Transverse colon (tissue), 4 donors: ENCODE measurements around the gene MZF1. TPM values are rescaled to one million over a fixed set of nuclear protein-coding genes. Genes with fewer than 3 reads are reported as not detected.
"Not testable (repeated sequence)": the region's sequence is repeated elsewhere in the genome, so short reads cannot be mapped to it uniquely, and the experiment has no call there.

Experiments
- DNase-seq: peaks from one replicate; pipeline ENCODE4 v3.0.0-alpha.2; 2019
- H3K27ac ChIP-seq, 4 donors: fragments of 200-600 bp; sonication (generic); 2 replicates each; pipeline ENCODE4 v1.5.1; 2016 to 2018; ENCODE audit warnings: inconsistent platforms in 4 of 4
- H3K27me3 ChIP-seq: fragments of 200-600 bp; sonication (generic); 2 replicates; pipeline ENCODE4 v1.5.1; 2017; ENCODE audit warnings: inconsistent platforms
- H3K36me3 ChIP-seq, 4 donors: fragments of 200-600 bp; sonication (generic); 2 replicates each; pipeline ENCODE4 v1.5.1; 2017 to 2019; ENCODE audit warnings: inconsistent platforms in 4 of 4
- H3K4me1 ChIP-seq, 4 donors: fragments of 200-600 bp; sonication (generic); 2 replicates each; pipeline ENCODE4 v1.5.1; 2017 to 2020; ENCODE audit warnings: inconsistent platforms in 4 of 4
- H3K4me3 ChIP-seq, 4 donors: fragments of 200-600 bp; sonication (generic); 1 replicate in 1 of 4; 2 replicates in 3 of 4; pipeline versions ENCODE4 v1.5.1 to v1.6.1; 2017 to 2019; ENCODE audit warnings: inconsistent platforms in 4 of 4
- H3K9me3 ChIP-seq, 2 donors: fragments of 200-600 bp; sonication (generic); 2 replicates each; pipeline ENCODE4 v1.5.1; 2017 to 2019; ENCODE audit warnings: inconsistent platforms in 2 of 2
- CTCF ChIP-seq, 5 experiments: fragments of 200-600 bp in 3 of 5; fragments of 450-650 bp in 2 of 5; sonication (generic) in 3 of 5; IDR thresholded peaks; 1 replicate in 2 of 5; 2 replicates in 3 of 5; pipeline ENCODE4 v1.5.1; 2016 to 2017; ENCODE audit warnings: antibody characterized with exemption in 5 of 5, inconsistent platforms in 3 of 5, mild to moderate bottlenecking in 2 of 5, moderate library complexity in 1 of 5
- EP300 ChIP-seq: sonication (generic); formaldehyde crosslinking; IDR thresholded peaks from one replicate; pipeline ENCODE4 v1.6.1; 2017; ENCODE audit warnings: antibody characterized with exemption, low read depth
- POLR2A ChIP-seq: fragments of 450-650 bp; IDR thresholded peaks from one replicate; pipeline ENCODE4 v1.6.1; 2016; ENCODE audit warnings: antibody characterized with exemption, mild to moderate bottlenecking, moderate library complexity
- POLR2AphosphoS5 ChIP-seq, 3 donors: sonication (generic); formaldehyde crosslinking; IDR thresholded peaks; one replicate each; pipeline ENCODE4 v1.6.1; 2016; ENCODE audit warnings: antibody characterized with exemption in 3 of 3
- WGBS, 2 donors: methylation state at CpG; one replicate each; pipeline ENCODE4 v1.1.5; 2018; ENCODE audit warnings: low coverage in 1 of 2; 5-methylcytosine and 5-hydroxymethylcytosine counted together
- in situ Hi-C, 4 donors: fragments of 200-750 bp; cut with MboI; loops; one replicate each; pipeline versions ENCODE4 v1.15.0 to v1.15.1; 2017; ENCODE audit warnings: low sequenced_read_pairs in 3 of 4, low pct_ligation_motif_present in 1 of 4, low pct_unique_long_range_greater_than_20kb in 1 of 4
- intact Hi-C: fragments of 100-400 bp; cut with DNase I; formaldehyde crosslinking; loops from one replicate; pipeline ENCODE4 v1.15.1; 2023; ENCODE audit warnings: low total_unique reads
- total RNA-seq, 4 donors: library from RNA; depleted of rRNA; stranded (reverse); fragments of >200 nt; gene quantifications; one replicate each; pipeline ENCODE4 v1.1.0, GENCODE V29; 2016

The MZF1 gene
- total RNA-seq, 4 donors from 2014 or later, result 45.5 to 113 (median 67.1) TPM

GRCh38 chr19:58545286-58546018 lies 27.7 kb downstream of the MZF1 start:
- peak overlapping the region; percentile 93 to 99 (median 94) for H3K27ac ChIP-seq
- WGBS, 2 donors, result 5% methylated on average over 21 of the region's 21 CpGs; no CpG with 5 or more reads in 1 of the 2 donors
- peaks cover 18 to 34% (median 26%) of the 10 kb centered on the region in 4 donors for H3K4me1 ChIP-seq
- H3K36me3 ChIP-seq, result peaks cover 0 to 31% (median 18%) of the 10 kb centered on the region in 4 donors
- in situ Hi-C loops (no loop called here), intact Hi-C loops (no loop called here)
- H3K9me3 ChIP-seq, result no peaks in the 10 kb centered on the region
- no peak for DNase-seq
- TF ChIP-seq EP300, result no peak
- no peak for TF ChIP-seq POLR2A
- no peak for TF ChIP-seq POLR2AphosphoS5 (IDR thresholded peaks at IDR 0.05)
- TF ChIP-seq CTCF (IDR thresholded peaks at IDR 0.05), result no peak
- H3K27me3 ChIP-seq, result no peaks in the 10 kb centered on the region
- peak overlapping the region; percentile 57 to 99 (median 97) for H3K4me3 ChIP-seq

GRCh38 chr19:58544591-58545285 lies 28.4 kb downstream of the MZF1 start:
- no peak for DNase-seq
- 0% methylated on average over 22 of the region's 92 CpGs; no CpG with 5 or more reads in 1 of the 2 donors for WGBS, 2 donors
- Histone ChIP-seq H3K27me3 (no peaks in the 10 kb centered on the region), H3K9me3 (no peaks in the 10 kb centered on the region), H3K27ac (peak overlapping the region; percentile 93 to 99 (median 94)), H3K4me3 (peak overlapping the region; percentile 57 to 99 (median 97)), H3K36me3 (peaks cover 0 to 24% (median 15%) of the 10 kb centered on the region in 4 donors), H3K4me1 (peaks cover 18 to 34% (median 26%) of the 10 kb centered on the region in 4 donors)
- in situ Hi-C loops (no loop called here), intact Hi-C loops (no loop called here)
- TF ChIP-seq POLR2AphosphoS5 (IDR thresholded peaks at IDR 0.05), result no peak
- no peak for TF ChIP-seq CTCF (IDR thresholded peaks at IDR 0.05)
- TF ChIP-seq EP300, result no peak
- TF ChIP-seq POLR2A, result no peak

GRCh38 chr19:58543826-58544590 lies 29.1 kb downstream of the MZF1 start, which contains the start of gene TRIM28:
TSS of gene TRIM28 (plus strand) at chr19:58544064. CDS start at chr19:58544758, 694 bp downstream.
- Histone ChIP-seq H3K4me1 (peaks cover 18 to 34% (median 26%) of the 10 kb centered on the region in 4 donors), H3K27me3 (no peaks in the 10 kb centered on the region), H3K36me3 (peaks cover 0 to 17% (median 10%) of the 10 kb centered on the region in 4 donors), H3K4me3 (peak within 1 kb of the TSS; percentile 57 to 99 (median 97)), H3K27ac (peak within 1 kb of the TSS; percentile 93 to 99 (median 94)), H3K9me3 (no peaks in the 10 kb centered on the region)
- DNase-seq, result peak; percentile 99
- TF ChIP-seq POLR2AphosphoS5 (IDR thresholded peaks at IDR 0.05) (peak; percentile 97 to 99 (median 99)), CTCF (IDR thresholded peaks at IDR 0.05) (no peak), POLR2A (peak; percentile 91), EP300 (no peak)
- 1% methylated on average over 29 of the region's 73 CpGs; no CpG with 5 or more reads in 1 of the 2 donors for WGBS, 2 donors
- intact Hi-C loops, result no loop called here
- in situ Hi-C loops, result no loop called here

GRCh38 chr19:58542641-58543372 lies 30.3 kb downstream of the MZF1 start:
- 69 to 74% methylated on average over 10 to 18 of the region's 18 CpGs for WGBS, 2 donors
- intact Hi-C loops, DNase-seq, in situ Hi-C loops, H3K9me3 ChIP-seq, H3K36me3 ChIP-seq: not testable (repeated sequence)
- Histone ChIP-seq H3K4me3 (peak overlapping the region in 2 of 4 donors; percentile 97), H3K27ac (peak overlapping the region; percentile 93 to 99 (median 94)), H3K4me1 (peaks cover 18 to 44% (median 33%) of the 10 kb centered on the region in 4 donors), H3K27me3 (peaks cover 11% of the 10 kb centered on the region)

- Histone ChIP-seq H3K4me1 (peaks cover 0 to 18% (median 13%) of the 10 kb centered on the region in 4 donors), H3K27me3 (peaks cover 14% of the 10 kb centered on the region)
- H3K27ac ChIP-seq, H3K36me3 ChIP-seq, H3K9me3 ChIP-seq, in situ Hi-C loops, DNase-seq, H3K4me3 ChIP-seq, intact Hi-C loops: not testable (repeated sequence)
Measured at GRCh38 chr19:58539169-58539559, 34.0 kb downstream of the MZF1 start.
